Measurements from ENCODE around the gene TFF1. TPM values are rescaled to one million over a fixed set of nuclear protein-coding genes. Genes with fewer than 3 reads are reported as not detected.

The TFF1 gene
- total RNA-seq, 1 donor from 2014 or later, result not detected

- TF ChIP-seq, protein P1, sequence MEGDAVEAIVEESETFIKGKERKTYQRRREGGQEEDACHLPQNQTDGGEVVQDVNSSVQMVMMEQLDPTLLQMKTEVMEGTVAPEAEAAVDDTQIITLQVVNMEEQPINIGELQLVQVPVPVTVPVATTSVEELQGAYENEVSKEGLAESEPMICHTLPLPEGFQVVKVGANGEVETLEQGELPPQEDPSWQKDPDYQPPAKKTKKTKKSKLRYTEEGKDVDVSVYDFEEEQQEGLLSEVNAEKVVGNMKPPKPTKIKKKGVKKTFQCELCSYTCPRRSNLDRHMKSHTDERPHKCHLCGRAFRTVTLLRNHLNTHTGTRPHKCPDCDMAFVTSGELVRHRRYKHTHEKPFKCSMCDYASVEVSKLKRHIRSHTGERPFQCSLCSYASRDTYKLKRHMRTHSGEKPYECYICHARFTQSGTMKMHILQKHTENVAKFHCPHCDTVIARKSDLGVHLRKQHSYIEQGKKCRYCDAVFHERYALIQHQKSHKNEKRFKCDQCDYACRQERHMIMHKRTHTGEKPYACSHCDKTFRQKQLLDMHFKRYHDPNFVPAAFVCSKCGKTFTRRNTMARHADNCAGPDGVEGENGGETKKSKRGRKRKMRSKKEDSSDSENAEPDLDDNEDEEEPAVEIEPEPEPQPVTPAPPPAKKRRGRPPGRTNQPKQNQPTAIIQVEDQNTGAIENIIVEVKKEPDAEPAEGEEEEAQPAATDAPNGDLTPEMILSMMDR (IDR thresholded peaks at IDR 0.05; ENCODE audit: borderline replicate concordance), result no peak
- intact Hi-C loops (cut with micrococcal nuclease), result no loop called here
- no peak overlapping the region for H3K4me3 ChIP-seq
Observed at GRCh38 chr21:42353623-42354022, 12.7 kb downstream of the TFF1 start.

GRCh38 chr21:42352441-42353095, 13.8 kb downstream of the TFF1 start:
- H3K9me3 ChIP-seq (replicated peaks), result peaks cover 38% of the 10 kb centered on the region
- intact Hi-C loops (cut with micrococcal nuclease), result no loop called here
- TF ChIP-seq, protein P1 (IDR thresholded peaks at IDR 0.05; ENCODE audit: borderline replicate concordance), result no peak
- H3K36me3 ChIP-seq, result no peaks in the 10 kb centered on the region
- H3K27me3 ChIP-seq (ENCODE audit: low read depth), result peaks cover 24% of the 10 kb centered on the region
- no peaks in the 10 kb centered on the region for H3K4me1 ChIP-seq
- H3K4me3 ChIP-seq, result no peak overlapping the region
- H3K27ac ChIP-seq (replicated peaks), result no peak overlapping the region
- DNase-seq, result no peak

More at GRCh38 chr21:42353623-42354022, 12.7 kb downstream of the TFF1 start:
- DNase-seq, result no peak
- H3K9me3 ChIP-seq (replicated peaks), result peaks cover 40% of the 10 kb centered on the region
- no peak overlapping the region for H3K27ac ChIP-seq (replicated peaks)
- H3K4me1 ChIP-seq, result no peaks in the 10 kb centered on the region
- peaks cover 26% of the 10 kb centered on the region for H3K27me3 ChIP-seq (ENCODE audit: low read depth)
- H3K36me3 ChIP-seq, result no peaks in the 10 kb centered on the region

DNA sequence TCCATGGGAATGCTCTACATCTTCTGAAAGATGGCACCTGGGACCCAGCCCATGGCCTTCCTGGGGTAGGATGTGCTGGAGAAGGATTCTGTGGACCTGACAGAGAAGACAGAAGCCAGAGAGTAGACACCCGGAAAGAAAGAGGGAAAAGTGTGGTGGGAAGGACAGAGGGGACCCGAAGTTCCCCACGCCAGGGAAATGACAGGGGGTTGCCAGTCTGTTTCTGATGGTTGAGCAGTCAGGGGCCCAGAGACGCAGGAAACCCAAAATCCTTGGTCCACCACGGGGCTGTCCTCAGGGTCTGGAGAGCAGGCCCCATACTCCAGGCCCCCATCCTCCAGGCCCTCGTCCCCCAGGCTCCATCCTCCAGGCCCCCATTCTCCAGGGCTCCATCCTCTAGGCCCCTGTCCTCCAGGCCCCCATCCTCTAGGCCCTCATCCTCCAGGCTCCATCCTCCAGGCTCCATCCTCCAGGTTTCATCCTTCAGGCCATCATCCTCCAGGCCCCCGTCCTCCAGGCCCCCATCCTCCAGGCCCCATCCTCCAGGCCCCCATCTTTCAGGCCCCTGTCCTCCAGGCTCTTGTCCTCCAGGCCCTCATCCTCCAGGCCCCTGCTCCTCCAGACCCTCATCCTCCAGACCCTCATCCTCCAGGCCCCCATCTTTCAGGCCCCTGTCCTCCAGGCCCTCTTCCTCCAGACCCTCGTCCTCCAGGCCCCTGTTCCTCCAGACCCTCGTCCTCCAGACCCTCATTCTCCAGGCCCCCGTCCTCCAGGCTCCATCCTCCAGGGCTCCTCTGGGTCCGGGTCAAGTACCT, 14.5 kb downstream of the TFF1 start:
- H3K36me3 ChIP-seq, result no peaks in the 10 kb centered on the region
- intact Hi-C loops (cut with micrococcal nuclease), result no loop called here

GRCh38 chr21:42350927-42351426, 15.4 kb downstream of the TFF1 start, which contains the start of gene TFF2:
Gene TFF2 (minus strand): TSS chr21:42350994. CDS start chr21:42350957, 37 bp downstream.
- Histone ChIP-seq H3K27me3 (ENCODE audit: low read depth) (peaks cover 35% of the 10 kb centered on the region), H3K4me3 (no peak within 1 kb of the TSS), H3K4me1 (no peaks in the 10 kb centered on the region), H3K27ac (replicated peaks) (no peak within 1 kb of the TSS), H3K36me3 (no peaks in the 10 kb centered on the region), H3K9me3 (replicated peaks) (peaks cover 24% of the 10 kb centered on the region)
- TF ChIP-seq, protein P1 (IDR thresholded peaks at IDR 0.05; ENCODE audit: borderline replicate concordance), result no peak
- intact Hi-C loops (cut with micrococcal nuclease), result no loop called here
- no peak for DNase-seq

More for the DNA sequence above, 14.5 kb downstream of the TFF1 start:
- no peak overlapping the region for H3K27ac ChIP-seq (replicated peaks)
- peaks cover 31% of the 10 kb centered on the region for H3K9me3 ChIP-seq (replicated peaks)
- peaks cover 26% of the 10 kb centered on the region for H3K27me3 ChIP-seq (ENCODE audit: low read depth)
- H3K4me1 ChIP-seq, result no peaks in the 10 kb centered on the region
- no peak for DNase-seq
- H3K4me3 ChIP-seq, result no peak overlapping the region
- TF ChIP-seq, protein P1 (IDR thresholded peaks at IDR 0.05; ENCODE audit: borderline replicate concordance), result no peak

GRCh38 chr21:42350318-42350910, 15.9 kb downstream of the TFF1 start:
- TF ChIP-seq, protein P1 (IDR thresholded peaks at IDR 0.05; ENCODE audit: borderline replicate concordance), result no peak
- Histone ChIP-seq H3K4me1 (no peaks in the 10 kb centered on the region), H3K27ac (replicated peaks) (no peak overlapping the region), H3K27me3 (ENCODE audit: low read depth) (peaks cover 38% of the 10 kb centered on the region), H3K4me3 (no peak overlapping the region), H3K36me3 (no peaks in the 10 kb centered on the region), H3K9me3 (replicated peaks) (peaks cover 18% of the 10 kb centered on the region)
- no peak for DNase-seq
- intact Hi-C loops (cut with micrococcal nuclease), result no loop called here

Data from left ventricle myocardium inferior (tissue), 1 donor.